ENCODE results near the gene GDAP1L1.
A peak's percentile ranks its signal among the peaks of the same experiment; 100 is the strongest.

- peak; percentile 58 for TF ChIP-seq CTCF (conservative IDR thresholded peaks at IDR 0.05; ENCODE audit: low read depth, low read length)
- no peak for TF ChIP-seq EZH2 (IDR thresholded peaks at IDR 0.05; ENCODE audit: borderline replicate concordance, low read depth, low read length, poor library complexity, severe bottlenecking)
These were observed 25.0 kb downstream of the GDAP1L1 start for GRCh38 chr20:44271915-44272663.

All from A673 (cell line).